Fibroblast of lung (primary cell): ENCODE data around the gene RAPGEF5.

Experiments
- EZH2 ChIP-seq: IDR thresholded peaks from 2 replicates; pipeline ENCODE4 v1.5.1; 2012; ENCODE audit warnings: low read length, control low read depth, mild to moderate bottlenecking; ENCODE audit errors: missing control alignments
- TF ChIP-seq, protein P1 (sequence below), 2 donors: IDR thresholded peaks in 1 of 2; conservative IDR thresholded peaks in 1 of 2; 1 replicate in 1 of 2; 2 replicates in 1 of 2; pipeline ENCODE4 v1.5.1; 2011 to 2012; ENCODE audit warnings: low read length in 2 of 2, control low read depth in 1 of 2, inconsistent platforms in 1 of 2, low read depth in 1 of 2, mild to moderate bottlenecking in 1 of 2

DNA sequence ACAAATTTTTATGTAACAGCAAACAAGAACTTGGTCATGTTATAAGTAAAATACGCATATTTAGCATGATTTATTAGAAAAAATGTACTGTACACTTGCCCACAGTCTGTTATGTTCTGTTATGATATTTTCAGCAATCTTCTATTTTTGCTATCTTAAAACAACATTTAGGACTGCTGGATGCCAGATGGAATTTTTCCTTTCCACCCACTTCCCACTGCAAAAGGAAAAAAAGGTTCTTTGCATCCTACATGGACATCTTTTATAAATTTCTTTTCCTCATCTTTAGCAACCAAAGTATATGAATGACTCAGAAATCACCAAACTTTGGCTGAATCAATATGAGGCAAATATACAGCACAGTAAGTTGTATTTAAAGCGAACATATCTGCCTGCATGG is 146.0 kb downstream of the RAPGEF5 start:
- TF ChIP-seq, protein P1, sequence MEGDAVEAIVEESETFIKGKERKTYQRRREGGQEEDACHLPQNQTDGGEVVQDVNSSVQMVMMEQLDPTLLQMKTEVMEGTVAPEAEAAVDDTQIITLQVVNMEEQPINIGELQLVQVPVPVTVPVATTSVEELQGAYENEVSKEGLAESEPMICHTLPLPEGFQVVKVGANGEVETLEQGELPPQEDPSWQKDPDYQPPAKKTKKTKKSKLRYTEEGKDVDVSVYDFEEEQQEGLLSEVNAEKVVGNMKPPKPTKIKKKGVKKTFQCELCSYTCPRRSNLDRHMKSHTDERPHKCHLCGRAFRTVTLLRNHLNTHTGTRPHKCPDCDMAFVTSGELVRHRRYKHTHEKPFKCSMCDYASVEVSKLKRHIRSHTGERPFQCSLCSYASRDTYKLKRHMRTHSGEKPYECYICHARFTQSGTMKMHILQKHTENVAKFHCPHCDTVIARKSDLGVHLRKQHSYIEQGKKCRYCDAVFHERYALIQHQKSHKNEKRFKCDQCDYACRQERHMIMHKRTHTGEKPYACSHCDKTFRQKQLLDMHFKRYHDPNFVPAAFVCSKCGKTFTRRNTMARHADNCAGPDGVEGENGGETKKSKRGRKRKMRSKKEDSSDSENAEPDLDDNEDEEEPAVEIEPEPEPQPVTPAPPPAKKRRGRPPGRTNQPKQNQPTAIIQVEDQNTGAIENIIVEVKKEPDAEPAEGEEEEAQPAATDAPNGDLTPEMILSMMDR (conservative IDR thresholded peaks at IDR 0.05 in 1 of 2, IDR thresholded peaks at IDR 0.05 in 1 of 2; ENCODE audit: low read depth in 1 of 2, low read length in 2 of 2): no peak
- TF ChIP-seq EZH2: no peak
